OCI-LY3 (cell line): ENCODE data around the gene CHST12.

ENCODE experiments used
- EZH2phosphoT487 ChIP-seq: fragments of 200-600 bp; shearing (Covaris generic); IDR thresholded peaks from 2 replicates; pipeline ENCODE4 v1.6.1; 2018; ENCODE audit warnings: antibody characterized with exemption, mixed run types, low read depth
- TF ChIP-seq, protein P1 (sequence below): fragments of 200-600, 300-600 bp; sonication (generic); IDR thresholded peaks from 2 replicates; pipeline ENCODE4 v1.5.1; 2014; ENCODE audit warnings: antibody characterized with exemption, low read length, low read depth

GRCh38 chr7:2436341-2437104, 33.1 kb downstream of the CHST12 start:
- TF ChIP-seq, protein P1, sequence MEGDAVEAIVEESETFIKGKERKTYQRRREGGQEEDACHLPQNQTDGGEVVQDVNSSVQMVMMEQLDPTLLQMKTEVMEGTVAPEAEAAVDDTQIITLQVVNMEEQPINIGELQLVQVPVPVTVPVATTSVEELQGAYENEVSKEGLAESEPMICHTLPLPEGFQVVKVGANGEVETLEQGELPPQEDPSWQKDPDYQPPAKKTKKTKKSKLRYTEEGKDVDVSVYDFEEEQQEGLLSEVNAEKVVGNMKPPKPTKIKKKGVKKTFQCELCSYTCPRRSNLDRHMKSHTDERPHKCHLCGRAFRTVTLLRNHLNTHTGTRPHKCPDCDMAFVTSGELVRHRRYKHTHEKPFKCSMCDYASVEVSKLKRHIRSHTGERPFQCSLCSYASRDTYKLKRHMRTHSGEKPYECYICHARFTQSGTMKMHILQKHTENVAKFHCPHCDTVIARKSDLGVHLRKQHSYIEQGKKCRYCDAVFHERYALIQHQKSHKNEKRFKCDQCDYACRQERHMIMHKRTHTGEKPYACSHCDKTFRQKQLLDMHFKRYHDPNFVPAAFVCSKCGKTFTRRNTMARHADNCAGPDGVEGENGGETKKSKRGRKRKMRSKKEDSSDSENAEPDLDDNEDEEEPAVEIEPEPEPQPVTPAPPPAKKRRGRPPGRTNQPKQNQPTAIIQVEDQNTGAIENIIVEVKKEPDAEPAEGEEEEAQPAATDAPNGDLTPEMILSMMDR, result no peak
- TF ChIP-seq EZH2phosphoT487, result no peak
